Fibroblast of lung (primary cell): ENCODE data around the gene APOBEC2.

Experiments used
- CTCF ChIP-seq, 2 donors: IDR thresholded peaks in 1 of 2; conservative IDR thresholded peaks in 1 of 2; 1 replicate in 1 of 2; 2 replicates in 1 of 2; pipeline ENCODE4 v1.5.1; 2011 to 2012; ENCODE audit warnings: low read length in 2 of 2, control low read depth in 1 of 2, inconsistent platforms in 1 of 2, low read depth in 1 of 2, mild to moderate bottlenecking in 1 of 2
- EZH2 ChIP-seq: IDR thresholded peaks from 2 replicates; pipeline ENCODE4 v1.5.1; 2012; ENCODE audit warnings: low read length, control low read depth, mild to moderate bottlenecking; ENCODE audit errors: missing control alignments

- TF ChIP-seq CTCF (conservative IDR thresholded peaks at IDR 0.05 in 1 of 2, IDR thresholded peaks at IDR 0.05 in 1 of 2; ENCODE audit: low read depth in 1 of 2, low read length in 2 of 2) (no peak), EZH2 (no peak)
Measured at GRCh38 chr6:41062056-41062455, 9.1 kb downstream of the APOBEC2 start.
